K562 (cell line): ENCODE measurements around the gene SIRT7. TPM values are rescaled to one million over a fixed set of nuclear protein-coding genes. Genes with fewer than 3 reads are reported as not detected.
A peak's percentile ranks its signal among the peaks of the same experiment; 100 is the strongest.

Experiments
- CHD7 ChIP-seq: fragments of 200-600 bp; sonication (generic); IDR thresholded peaks from one replicate; pipeline ENCODE4 v1.6.1; 2012; ENCODE audit warnings: mild to moderate bottlenecking, low read depth, low read length, inconsistent platforms
- HBP1 ChIP-seq: fragments of 450-650 bp; formaldehyde crosslinking; IDR thresholded peaks from 2 replicates; pipeline ENCODE4 v1.4.0; 2022; ENCODE audit warnings: missing genetic modification characterization
- KAT8 ChIP-seq: fragments of 450-650 bp; IDR thresholded peaks from 2 replicates; pipeline ENCODE4 v1.6.1; 2016; ENCODE audit warnings: low read depth, mild to moderate bottlenecking
- RBM34 ChIP-seq: fragments of 200-400 bp; formaldehyde crosslinking; IDR thresholded peaks from 2 replicates; pipeline ENCODE4 v1.6.1; 2018; ENCODE audit warnings: low read length, borderline replicate concordance; ENCODE audit not compliant: insufficient read depth
- TFE3 ChIP-seq: fragments of 450-650 bp; formaldehyde crosslinking; IDR thresholded peaks from 2 replicates; pipeline ENCODE4 v1.4.0; 2020; ENCODE audit warnings: mild to moderate bottlenecking, mixed read lengths
- TOE1 ChIP-seq, 2 experiments: fragments of 450-650 bp in 1 of 2; sonication (generic) in 1 of 2; formaldehyde crosslinking in 1 of 2; IDR thresholded peaks; 2 replicates each; pipeline versions ENCODE4 v1.7.1 to v1.8.0; 2016 to 2022; ENCODE audit warnings: borderline replicate concordance in 2 of 2, mild to moderate bottlenecking in 2 of 2, antibody characterized with exemption in 1 of 2, inconsistent platforms in 1 of 2, low read depth in 1 of 2, missing genetic modification reagents in 1 of 2, moderate library complexity in 1 of 2
- ZNF24 ChIP-seq: fragments of 450-650 bp; IDR thresholded peaks from 2 replicates; pipeline ENCODE4 v1.6.1; 2016
- ZNF75A ChIP-seq: fragments of 450-650 bp; formaldehyde crosslinking; IDR thresholded peaks from 2 replicates; pipeline ENCODE4 v1.4.0; 2020; ENCODE audit warnings: mild to moderate bottlenecking
- ZNF77 ChIP-seq: fragments of 250-450 bp; sonication (Bioruptor Pico); IDR thresholded peaks from 2 replicates; pipeline ENCODE4 v1.5.0; 2020
- polyA plus RNA-seq, 8 experiments: library from polyadenylated mRNA; depleted of rRNA in 4 of 8; stranded (reverse) in 5 of 8; unstranded in 3 of 8; fragments of >200 nt; fragmentation: Nextera tagmentation in 2 of 8; fragmentation: Illumina TruSeq in 1 of 8; extraction: Ambion mirVana in 2 of 8; extraction: Trizol in 1 of 8; gene quantifications; 2 replicates each; pipeline versions ENCODE4 v1.2.1 to v1.2.3, GENCODE V29; 2011 to 2014; ENCODE audit warnings: inconsistent platforms in 1 of 8, missing spikeins in 1 of 8
- total RNA-seq, 7 experiments: library from RNA; depleted of rRNA in 6 of 7; stranded (reverse); fragments of >200 nt in 6 of 7; fragmentation: Illumina TruSeq in 2 of 7; extraction: Trizol in 2 of 7; gene quantifications; 2 replicates each; pipeline versions ENCODE4 v1.2.1 to v1.2.3, GENCODE V29; 2011 to 2021; ENCODE audit warnings: low replicate concordance in 1 of 7
- TF ChIP-seq, protein P1 (sequence below): sonication (generic); formaldehyde crosslinking; IDR thresholded peaks from 2 replicates; pipeline ENCODE4 v1.4.0; 2020; ENCODE audit warnings: mild to moderate bottlenecking, missing genetic modification reagents

The SIRT7 gene
- total and polyA plus RNA-seq, 9 of the 15 experiments (the other 6 are each of a cell fraction or from before 2014, with no cell fraction given), result 1.6 to 54.8 (median 20.3) TPM

GRCh38 chr17:81959362-81960129 is 41.6 kb upstream of the SIRT7 start (continued):
- TF ChIP-seq TOE1 (IDR thresholded peaks at IDR 0.05; ENCODE audit: borderline replicate concordance) (no peak), TOE1 (CRISPR knock-in tag; IDR thresholded peaks at IDR 0.05; ENCODE audit: borderline replicate concordance, low read depth) (no peak), KAT8 (no peak), ZNF24 (peak; percentile 65; the same call in 1 of the 2 replicates), HBP1 (no peak), CHD7 (no peak), ZNF77 (CRISPR knock-in tag) (no peak), RBM34 (no peak), TFE3 (CRISPR knock-in tag) (no peak), ZNF75A (no peak)
- TF ChIP-seq, protein P1, sequence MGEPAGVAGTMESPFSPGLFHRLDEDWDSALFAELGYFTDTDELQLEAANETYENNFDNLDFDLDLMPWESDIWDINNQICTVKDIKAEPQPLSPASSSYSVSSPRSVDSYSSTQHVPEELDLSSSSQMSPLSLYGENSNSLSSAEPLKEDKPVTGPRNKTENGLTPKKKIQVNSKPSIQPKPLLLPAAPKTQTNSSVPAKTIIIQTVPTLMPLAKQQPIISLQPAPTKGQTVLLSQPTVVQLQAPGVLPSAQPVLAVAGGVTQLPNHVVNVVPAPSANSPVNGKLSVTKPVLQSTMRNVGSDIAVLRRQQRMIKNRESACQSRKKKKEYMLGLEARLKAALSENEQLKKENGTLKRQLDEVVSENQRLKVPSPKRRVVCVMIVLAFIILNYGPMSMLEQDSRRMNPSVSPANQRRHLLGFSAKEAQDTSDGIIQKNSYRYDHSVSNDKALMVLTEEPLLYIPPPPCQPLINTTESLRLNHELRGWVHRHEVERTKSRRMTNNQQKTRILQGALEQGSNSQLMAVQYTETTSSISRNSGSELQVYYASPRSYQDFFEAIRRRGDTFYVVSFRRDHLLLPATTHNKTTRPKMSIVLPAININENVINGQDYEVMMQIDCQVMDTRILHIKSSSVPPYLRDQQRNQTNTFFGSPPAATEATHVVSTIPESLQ (CRISPR knock-in tag), result no peak; the same call in 1 of the 2 replicates
